IMR-90 (cell line): ENCODE data around the gene COMMD1.

Experiments
- USF2 ChIP-seq: fragments of 150-350 bp; IDR thresholded peaks from 2 replicates; pipeline ENCODE4 v1.6.1; 2017; ENCODE audit warnings: mild to moderate bottlenecking, antibody characterized with exemption, low read length, low read depth
- TF ChIP-seq, protein P1 (sequence below): conservative IDR thresholded peaks from 2 replicates; pipeline ENCODE4 v1.5.1; 2012; ENCODE audit warnings: mild to moderate bottlenecking, low read depth, low read length, improper control_type of control experiment

GRCh38 chr2:61862085-61862484 lies 43.4 kb upstream of the COMMD1 start:
- TF ChIP-seq, protein P1, sequence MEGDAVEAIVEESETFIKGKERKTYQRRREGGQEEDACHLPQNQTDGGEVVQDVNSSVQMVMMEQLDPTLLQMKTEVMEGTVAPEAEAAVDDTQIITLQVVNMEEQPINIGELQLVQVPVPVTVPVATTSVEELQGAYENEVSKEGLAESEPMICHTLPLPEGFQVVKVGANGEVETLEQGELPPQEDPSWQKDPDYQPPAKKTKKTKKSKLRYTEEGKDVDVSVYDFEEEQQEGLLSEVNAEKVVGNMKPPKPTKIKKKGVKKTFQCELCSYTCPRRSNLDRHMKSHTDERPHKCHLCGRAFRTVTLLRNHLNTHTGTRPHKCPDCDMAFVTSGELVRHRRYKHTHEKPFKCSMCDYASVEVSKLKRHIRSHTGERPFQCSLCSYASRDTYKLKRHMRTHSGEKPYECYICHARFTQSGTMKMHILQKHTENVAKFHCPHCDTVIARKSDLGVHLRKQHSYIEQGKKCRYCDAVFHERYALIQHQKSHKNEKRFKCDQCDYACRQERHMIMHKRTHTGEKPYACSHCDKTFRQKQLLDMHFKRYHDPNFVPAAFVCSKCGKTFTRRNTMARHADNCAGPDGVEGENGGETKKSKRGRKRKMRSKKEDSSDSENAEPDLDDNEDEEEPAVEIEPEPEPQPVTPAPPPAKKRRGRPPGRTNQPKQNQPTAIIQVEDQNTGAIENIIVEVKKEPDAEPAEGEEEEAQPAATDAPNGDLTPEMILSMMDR: no peak
- no peak for TF ChIP-seq USF2
